ENCODE results near the gene DDX24. TPM values are rescaled to one million over a fixed set of nuclear protein-coding genes. Genes with fewer than 3 reads are reported as not detected.

Gene DDX24, protein sequence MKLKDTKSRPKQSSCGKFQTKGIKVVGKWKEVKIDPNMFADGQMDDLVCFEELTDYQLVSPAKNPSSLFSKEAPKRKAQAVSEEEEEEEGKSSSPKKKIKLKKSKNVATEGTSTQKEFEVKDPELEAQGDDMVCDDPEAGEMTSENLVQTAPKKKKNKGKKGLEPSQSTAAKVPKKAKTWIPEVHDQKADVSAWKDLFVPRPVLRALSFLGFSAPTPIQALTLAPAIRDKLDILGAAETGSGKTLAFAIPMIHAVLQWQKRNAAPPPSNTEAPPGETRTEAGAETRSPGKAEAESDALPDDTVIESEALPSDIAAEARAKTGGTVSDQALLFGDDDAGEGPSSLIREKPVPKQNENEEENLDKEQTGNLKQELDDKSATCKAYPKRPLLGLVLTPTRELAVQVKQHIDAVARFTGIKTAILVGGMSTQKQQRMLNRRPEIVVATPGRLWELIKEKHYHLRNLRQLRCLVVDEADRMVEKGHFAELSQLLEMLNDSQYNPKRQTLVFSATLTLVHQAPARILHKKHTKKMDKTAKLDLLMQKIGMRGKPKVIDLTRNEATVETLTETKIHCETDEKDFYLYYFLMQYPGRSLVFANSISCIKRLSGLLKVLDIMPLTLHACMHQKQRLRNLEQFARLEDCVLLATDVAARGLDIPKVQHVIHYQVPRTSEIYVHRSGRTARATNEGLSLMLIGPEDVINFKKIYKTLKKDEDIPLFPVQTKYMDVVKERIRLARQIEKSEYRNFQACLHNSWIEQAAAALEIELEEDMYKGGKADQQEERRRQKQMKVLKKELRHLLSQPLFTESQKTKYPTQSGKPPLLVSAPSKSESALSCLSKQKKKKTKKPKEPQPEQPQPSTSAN
- 172 to 189 TPM (median 184 TPM) in 5 replicates for total RNA-seq (2022; extraction: Qiagen RNA extraction)

DNA sequence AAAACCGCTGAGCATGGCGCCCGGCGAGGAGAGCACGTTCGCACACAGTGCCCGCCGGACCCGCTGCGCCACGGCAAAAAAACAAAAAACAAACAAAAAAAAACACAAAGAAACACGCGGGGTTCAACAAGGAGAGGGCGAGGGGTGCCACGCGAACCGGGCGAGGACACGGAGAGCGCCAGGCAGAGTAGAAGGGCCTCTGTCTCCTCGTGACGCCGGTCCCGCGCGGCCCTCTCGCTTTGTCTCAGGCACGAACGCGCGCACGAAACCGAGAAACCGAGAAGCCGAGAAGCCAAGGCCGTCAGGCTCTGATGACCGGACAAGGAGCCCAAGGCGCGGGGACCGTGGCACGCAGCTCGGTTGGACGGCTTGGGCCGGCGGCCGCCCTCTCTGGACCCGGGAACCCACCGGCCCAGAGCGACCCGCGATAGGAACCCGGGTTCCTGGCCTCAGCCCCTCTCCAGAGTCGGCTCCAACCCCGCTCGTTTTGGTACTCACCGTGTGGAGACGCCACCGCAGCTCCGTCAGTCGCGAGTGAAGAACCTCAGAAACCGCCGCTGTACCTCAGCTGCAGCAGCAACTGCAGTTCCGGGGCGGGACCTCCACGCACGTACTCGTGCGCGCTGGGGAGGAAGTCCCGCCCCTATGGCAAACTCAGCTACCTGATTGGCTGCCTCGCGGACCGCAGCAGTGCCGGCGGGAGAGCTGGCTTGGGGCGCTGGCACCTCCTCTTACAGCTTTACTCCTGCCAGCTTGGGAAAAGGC is at the start of gene DDX24, which contains the start of gene IFI27L1:
Gene DDX24 (minus strand): TSS at position 582 of the 765 bp plus-strand sequence. CDS start 1,460 bp downstream, outside the sequence.
Gene IFI27L1 (plus strand): TSS at position 690 of the 765 bp plus-strand sequence. CDS start 15,628 bp downstream, outside the sequence.

DNA sequence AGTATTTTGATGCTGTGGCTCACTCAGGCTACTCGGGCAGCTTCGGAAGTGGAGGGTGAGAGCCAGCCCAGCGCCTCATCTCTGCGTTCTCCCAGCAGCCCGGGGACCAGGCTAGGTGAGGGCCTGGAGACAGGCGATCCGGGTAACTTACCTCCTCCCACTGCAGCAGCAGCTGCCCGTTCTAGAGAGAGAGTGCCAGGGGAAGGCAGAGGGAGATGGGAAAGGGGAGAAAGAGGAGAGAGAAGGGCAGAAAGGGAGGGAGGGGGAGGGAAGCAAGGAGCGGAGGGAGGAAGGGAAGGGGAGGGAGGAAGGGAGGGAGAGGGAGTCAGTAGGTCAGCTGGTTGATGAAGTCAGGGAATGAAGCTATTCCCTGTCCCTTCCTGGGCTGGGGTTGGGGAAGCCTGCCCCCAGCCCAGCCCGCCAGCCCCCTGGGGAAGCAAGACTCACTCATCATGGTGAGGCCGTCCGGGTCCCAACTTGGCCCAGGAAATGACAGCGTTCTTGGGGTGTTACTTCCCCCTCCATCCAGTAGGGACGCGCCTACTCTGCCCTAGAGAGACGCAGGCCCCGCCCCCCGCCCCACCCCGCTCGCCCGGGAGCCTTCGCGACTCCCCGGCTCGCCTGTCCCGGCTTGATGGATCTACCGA is 48.2 kb upstream of the DDX24 start, which contains the start of gene IFI27L2:
Gene IFI27L2 (minus strand): TSS at position 494 of the 647 bp plus-strand sequence. CDS start 40 bp downstream, at position 454.

DNA sequence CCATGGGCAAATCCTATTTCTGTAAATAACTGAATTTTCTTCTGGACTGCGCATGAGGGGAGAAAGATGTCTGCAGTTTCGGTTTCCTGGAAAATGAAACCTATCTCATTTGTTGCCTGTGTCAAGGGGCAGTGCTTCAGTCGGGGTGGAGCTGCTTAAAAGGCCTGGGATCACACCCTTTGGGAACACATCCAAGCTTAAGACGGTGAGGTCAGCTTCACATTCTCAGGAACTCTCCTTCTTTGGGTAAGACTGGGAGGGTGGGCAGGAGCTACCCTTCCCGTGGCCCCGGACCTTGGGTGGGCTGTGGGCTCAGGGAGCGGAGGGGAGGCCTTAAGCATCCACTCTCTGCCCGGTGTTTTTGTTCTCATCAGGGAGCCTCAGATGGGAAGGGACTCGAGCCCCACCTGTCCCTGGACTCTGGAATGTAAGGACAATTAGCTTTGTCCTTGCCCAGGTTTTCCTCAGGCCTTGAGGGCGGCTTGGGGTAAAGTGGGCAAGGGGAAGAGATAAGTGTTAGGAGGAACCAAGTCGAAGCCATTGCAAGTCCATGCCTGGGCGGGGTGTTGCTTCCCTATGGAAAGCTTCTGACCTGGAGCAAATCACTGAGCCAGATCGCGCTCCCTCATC is 29.7 kb upstream of the DDX24 start, which contains the start of gene IFI27:
Gene IFI27 (plus strand): TSS at position 185 of the 630 bp plus-strand sequence.

DNA sequence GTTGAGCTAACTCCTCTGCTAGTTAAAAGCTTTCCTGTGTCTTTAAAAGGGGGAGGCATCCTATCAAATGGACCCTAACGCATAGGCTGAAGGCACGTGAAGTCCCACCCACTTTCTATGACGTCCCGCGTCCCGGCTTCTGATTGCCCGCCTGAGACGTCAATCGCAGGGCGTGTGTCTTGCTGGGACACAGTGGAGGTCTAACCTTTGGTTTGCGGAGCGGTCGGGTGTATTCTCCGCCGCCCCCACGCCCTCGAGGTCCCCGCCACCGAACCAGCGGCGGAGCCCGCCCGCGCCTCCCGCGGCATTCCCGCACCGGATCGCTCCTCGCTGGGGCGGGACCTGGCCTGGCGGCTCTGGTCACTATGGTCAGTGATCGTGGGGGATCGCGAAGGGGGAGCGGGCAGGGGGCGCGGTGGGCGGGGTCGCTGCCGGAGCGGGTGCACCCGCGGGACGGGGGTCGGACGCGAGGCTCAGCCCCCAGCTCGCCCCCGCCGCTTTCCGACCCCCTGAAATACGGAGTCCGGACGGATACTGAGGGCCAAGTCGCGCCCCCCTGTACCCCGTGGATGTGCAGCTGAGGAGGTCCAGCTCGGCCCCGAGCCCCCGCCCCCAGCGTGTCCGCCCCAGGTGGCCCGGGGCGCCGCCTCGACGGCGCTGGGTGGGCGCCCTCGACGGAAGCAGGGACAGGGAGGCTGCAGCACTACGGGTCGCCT is 54.7 kb downstream of the DDX24 start, which contains the start of gene OTUB2:
Gene OTUB2 (plus strand): TSS at position 168 of the 716 bp plus-strand sequence. CDS start 198 bp downstream, at position 366.

Other genes starting within 250 kb of the DDX24 start
- not detected in 5 replicates for gene FAM181A, start 153.9 kb downstream of the DDX24 start, total RNA-seq (2022; extraction: Qiagen RNA extraction)
- 0.32 to 0.76 TPM (median 0.38 TPM) in 5 replicates for gene ASB2, start 104.6 kb downstream of the DDX24 start, total RNA-seq (2022; extraction: Qiagen RNA extraction)
- gene CCDC197, start 83.9 kb downstream of the DDX24 start, total RNA-seq (2022; extraction: Qiagen RNA extraction), result not detected in 5 replicates
- 2.5 to 3.7 TPM (median 3.1 TPM) in 5 replicates for gene OTUB2, start 54.9 kb downstream of the DDX24 start, total RNA-seq (2022; extraction: Qiagen RNA extraction)
- 16.0 to 21.6 TPM (median 18.3 TPM) in 5 replicates for gene IFI27L1, start 108 bp upstream of the DDX24 start, total RNA-seq (2022; extraction: Qiagen RNA extraction)
- gene IFI27, start 29.5 kb upstream of the DDX24 start, total RNA-seq (2022; extraction: Qiagen RNA extraction), result 0.62 to 1.6 TPM (median 0.87 TPM) in 5 replicates
- gene IFI27L2, start 48.4 kb upstream of the DDX24 start, total RNA-seq (2022; extraction: Qiagen RNA extraction), result 46.1 to 64.1 TPM (median 49.7 TPM) in 5 replicates
- gene PPP4R4, start 93.1 kb upstream of the DDX24 start, total RNA-seq (2022; extraction: Qiagen RNA extraction), result 0.24 to 0.44 TPM (median 0.33 TPM) in 5 replicates
- 0.04 TPM in 1 of 5 replicates, not detected in the others for gene SERPINA10, start 212.1 kb upstream of the DDX24 start, total RNA-seq (2022; extraction: Qiagen RNA extraction)
- gene SERPINA6, start 242.1 kb upstream of the DDX24 start, total RNA-seq (2022; extraction: Qiagen RNA extraction), result 0.95 to 1.6 TPM (median 1.4 TPM) in 5 replicates

Data from A549 treated with dexamethasone at 1 μM for 4 hours (cell line).